Esophagus squamous epithelium (tissue), 4 donors: ENCODE data around the gene XRCC2.

Experiments used
- POLR2A ChIP-seq, 4 donors: fragments of 450-650 bp; IDR thresholded peaks; one replicate each; pipeline ENCODE4 v1.6.1; 2017; ENCODE audit warnings: antibody characterized with exemption in 4 of 4, mild to moderate bottlenecking in 4 of 4, moderate library complexity in 3 of 4
- TF ChIP-seq, protein P1 (sequence below), 6 experiments: fragments of 450-650 bp in 4 of 6; fragments of 200-600 bp in 2 of 6; sonication (generic) in 2 of 6; IDR thresholded peaks; one replicate each; pipeline ENCODE4 v1.5.1; 2016 to 2019; ENCODE audit warnings: antibody characterized with exemption in 6 of 6, mild to moderate bottlenecking in 4 of 6, moderate library complexity in 4 of 6

DNA sequence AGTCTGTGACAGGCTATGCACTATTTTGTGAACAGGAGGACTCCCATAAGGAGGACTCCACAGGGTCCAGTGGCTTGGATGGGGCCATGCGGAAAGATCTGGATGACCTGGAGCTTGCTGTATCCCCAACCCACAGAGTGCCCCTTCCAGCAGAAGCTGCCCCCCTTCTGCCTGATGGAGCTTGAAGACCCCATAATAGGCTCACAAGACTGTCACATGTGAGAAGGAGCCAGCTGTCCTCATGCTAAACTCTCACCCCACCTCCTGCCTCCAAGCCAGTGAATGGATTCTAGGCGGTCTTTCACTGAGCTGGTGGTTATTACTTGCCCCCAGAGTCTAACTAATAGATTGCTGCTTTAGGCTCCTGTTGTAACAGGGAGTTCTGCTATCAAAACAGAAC lies 79.1 kb downstream of the XRCC2 start:
- TF ChIP-seq, protein P1, sequence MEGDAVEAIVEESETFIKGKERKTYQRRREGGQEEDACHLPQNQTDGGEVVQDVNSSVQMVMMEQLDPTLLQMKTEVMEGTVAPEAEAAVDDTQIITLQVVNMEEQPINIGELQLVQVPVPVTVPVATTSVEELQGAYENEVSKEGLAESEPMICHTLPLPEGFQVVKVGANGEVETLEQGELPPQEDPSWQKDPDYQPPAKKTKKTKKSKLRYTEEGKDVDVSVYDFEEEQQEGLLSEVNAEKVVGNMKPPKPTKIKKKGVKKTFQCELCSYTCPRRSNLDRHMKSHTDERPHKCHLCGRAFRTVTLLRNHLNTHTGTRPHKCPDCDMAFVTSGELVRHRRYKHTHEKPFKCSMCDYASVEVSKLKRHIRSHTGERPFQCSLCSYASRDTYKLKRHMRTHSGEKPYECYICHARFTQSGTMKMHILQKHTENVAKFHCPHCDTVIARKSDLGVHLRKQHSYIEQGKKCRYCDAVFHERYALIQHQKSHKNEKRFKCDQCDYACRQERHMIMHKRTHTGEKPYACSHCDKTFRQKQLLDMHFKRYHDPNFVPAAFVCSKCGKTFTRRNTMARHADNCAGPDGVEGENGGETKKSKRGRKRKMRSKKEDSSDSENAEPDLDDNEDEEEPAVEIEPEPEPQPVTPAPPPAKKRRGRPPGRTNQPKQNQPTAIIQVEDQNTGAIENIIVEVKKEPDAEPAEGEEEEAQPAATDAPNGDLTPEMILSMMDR (IDR thresholded peaks at IDR 0.05) = no peak
- no peak for TF ChIP-seq POLR2A (IDR thresholded peaks at IDR 0.05)
